H9 (cell line): ENCODE results near the gene CLDND1. TPM values are rescaled to one million over a fixed set of nuclear protein-coding genes. Genes with fewer than 3 reads are reported as not detected.

Source experiments
- DNase-seq: peaks from one replicate; pipeline ENCODE4 v3.0.0-alpha.2; 2017
- H2AFZ ChIP-seq: one replicate; pipeline ENCODE4 v1.6.1; 2013; ENCODE audit warnings: mild to moderate bottlenecking, low read length, control low read depth, moderate library complexity
- H2AK5ac ChIP-seq: 2 replicates; pipeline ENCODE4 v1.6.1; 2013; ENCODE audit warnings: low read length, control low read depth, mixed read lengths; ENCODE audit not compliant: insufficient read length
- H2BK120ac ChIP-seq: one replicate; pipeline ENCODE4 v1.6.1; 2013; ENCODE audit warnings: low read depth, mild to moderate bottlenecking, low read length, control low read depth, inconsistent platforms; ENCODE audit not compliant: poor library complexity, severe bottlenecking
- H2BK12ac ChIP-seq: 2 replicates; pipeline ENCODE4 v1.6.1; 2013; ENCODE audit warnings: low read length, control low read depth, mixed read lengths, low read depth; ENCODE audit not compliant: insufficient read length
- H2BK15ac ChIP-seq: 2 replicates; pipeline ENCODE4 v1.6.1; 2013; ENCODE audit warnings: low read depth, low read length, control low read depth
- H2BK20ac ChIP-seq: one replicate; pipeline ENCODE4 v1.6.1; 2013; ENCODE audit warnings: low read depth, mild to moderate bottlenecking, low read length, control low read depth, inconsistent platforms; ENCODE audit not compliant: poor library complexity, severe bottlenecking
- H2BK5ac ChIP-seq: 2 replicates; pipeline ENCODE4 v1.6.1; 2013; ENCODE audit warnings: low read length, control low read depth, mixed read lengths; ENCODE audit not compliant: insufficient read length
- H3K14ac ChIP-seq: 2 replicates; pipeline ENCODE4 v1.6.1; 2013; ENCODE audit warnings: low read length, control low read depth; ENCODE audit not compliant: insufficient read depth
- H3K18ac ChIP-seq: 2 replicates; pipeline ENCODE4 v1.6.1; 2013; ENCODE audit warnings: low read depth, mild to moderate bottlenecking, mixed read lengths, low read length, control low read depth; ENCODE audit not compliant: insufficient read length
- H3K23ac ChIP-seq: 2 replicates; pipeline ENCODE4 v1.6.1; 2013; ENCODE audit warnings: low read length, control low read depth, mixed read lengths, low read depth; ENCODE audit not compliant: insufficient read length
- H3K23me2 ChIP-seq: 2 replicates; pipeline ENCODE4 v1.6.1; 2013; ENCODE audit warnings: low read depth, mild to moderate bottlenecking, mixed read lengths, low read length, control low read depth; ENCODE audit not compliant: insufficient read length, poor library complexity, severe bottlenecking
- H3K27ac ChIP-seq: 2 replicates; pipeline ENCODE4 v1.5.1; 2013; ENCODE audit warnings: low read length, control low read depth, mixed read lengths, low read depth; ENCODE audit not compliant: insufficient read length
- H3K27me3 ChIP-seq: 2 replicates; pipeline ENCODE4 v1.6.1; 2013; ENCODE audit warnings: low read length, control low read depth, inconsistent platforms; ENCODE audit not compliant: insufficient read depth
- H3K4ac ChIP-seq: 2 replicates; pipeline ENCODE4 v1.6.1; 2013; ENCODE audit warnings: low read depth, mild to moderate bottlenecking, control low read depth, inconsistent platforms, low read length, moderate library complexity
- H3K4me1 ChIP-seq: 2 replicates; pipeline ENCODE4 v1.6.1; 2013; ENCODE audit warnings: low read length, control low read depth, inconsistent platforms; ENCODE audit not compliant: insufficient read depth
- H3K4me2 ChIP-seq: 2 replicates; pipeline ENCODE4 v1.6.1; 2013; ENCODE audit warnings: low read length, control low read depth, mixed read lengths; ENCODE audit not compliant: insufficient read length, insufficient read depth
- H3K56ac ChIP-seq: 2 replicates; pipeline ENCODE4 v1.6.1; 2013; ENCODE audit warnings: low read depth, mild to moderate bottlenecking, mixed read lengths, low read length, control low read depth; ENCODE audit not compliant: insufficient read length
- H3K79me1 ChIP-seq: 2 replicates; pipeline ENCODE4 v1.6.1; 2013; ENCODE audit warnings: low read depth, mild to moderate bottlenecking, moderate library complexity, low read length, control low read depth, inconsistent platforms; ENCODE audit not compliant: insufficient read depth, poor library complexity, severe bottlenecking
- H3K79me2 ChIP-seq: 2 replicates; pipeline ENCODE4 v1.6.1; 2013; ENCODE audit warnings: low read length, control low read depth, inconsistent platforms; ENCODE audit not compliant: insufficient read depth
- H3K9ac ChIP-seq: 2 replicates; pipeline ENCODE4 v1.6.1; 2013; ENCODE audit warnings: low read length, control low read depth, mixed read lengths; ENCODE audit not compliant: insufficient read length; ENCODE audit errors: extremely low read depth
- H3K9me3 ChIP-seq: one replicate; pipeline ENCODE4 v1.6.1; 2013; ENCODE audit warnings: low read depth, low read length, inconsistent platforms; ENCODE audit not compliant: control insufficient read depth
- H3T11ph ChIP-seq: one replicate; pipeline ENCODE4 v1.6.1; 2013; ENCODE audit warnings: mild to moderate bottlenecking, low read length, control low read depth, inconsistent platforms
- H4K20me1 ChIP-seq: one replicate; pipeline ENCODE4 v1.6.1; 2013; ENCODE audit not compliant: control insufficient read depth, insufficient read length, insufficient read depth
- H4K5ac ChIP-seq: 2 replicates; pipeline ENCODE4 v1.6.1; 2013; ENCODE audit warnings: low read depth, mild to moderate bottlenecking, mixed read lengths, low read length, control low read depth; ENCODE audit not compliant: insufficient read length
- H4K8ac ChIP-seq: replicated peaks from 2 replicates; pipeline ENCODE4 v1.6.1; 2013; ENCODE audit warnings: low read length, control low read depth, mixed read lengths, low read depth; ENCODE audit not compliant: insufficient read length
- H4K91ac ChIP-seq: 2 replicates; pipeline ENCODE4 v1.6.1; 2013; ENCODE audit warnings: low read depth, mild to moderate bottlenecking, moderate library complexity, mixed read lengths, low read length, control low read depth; ENCODE audit not compliant: insufficient read length
- H3K27ac Mint-ChIP-seq, 3 experiments: 2 replicates in 2 of 3; 3 replicates in 1 of 3; pipeline ENCODE4 v1.8.0; 2020 to 2021; ENCODE audit warnings: mixed read lengths in 3 of 3, mild to moderate bottlenecking in 1 of 3, moderate library complexity in 1 of 3
- H3K27me3 Mint-ChIP-seq: 2 replicates; pipeline ENCODE4 v1.8.0; 2021; ENCODE audit warnings: low read depth, mild to moderate bottlenecking, moderate library complexity, mixed read lengths
- H3K36me3 Mint-ChIP-seq, 3 experiments: 2 replicates in 2 of 3; 3 replicates in 1 of 3; pipeline ENCODE4 v1.8.0; 2020 to 2021; ENCODE audit warnings: low read depth in 3 of 3, mixed read lengths in 3 of 3; ENCODE audit not compliant: insufficient read depth in 1 of 3
- H3K4me1 Mint-ChIP-seq, 2 experiments: 2 replicates each; pipeline ENCODE4 v1.8.0; 2020; ENCODE audit warnings: mixed read lengths in 2 of 2
- H3K4me3 Mint-ChIP-seq, 2 experiments: 2 replicates in 1 of 2; 3 replicates in 1 of 2; pipeline ENCODE4 v1.8.0; 2020 to 2021; ENCODE audit warnings: mild to moderate bottlenecking in 2 of 2, mixed read lengths in 2 of 2, moderate library complexity in 1 of 2
- H3K9me3 Mint-ChIP-seq, 2 experiments: 2 replicates in 1 of 2; 3 replicates in 1 of 2; pipeline ENCODE4 v1.8.0; 2020; ENCODE audit warnings: mild to moderate bottlenecking in 2 of 2, mixed read lengths in 2 of 2, moderate library complexity in 1 of 2
- WGBS: extraction: QIAGEN DNeasy Blood & Tissue Kit; methylation state at CpG from one replicate; pipeline ENCODE4 v1.1.7; 2013; ENCODE audit warnings: missing lambda C conversion rate, low lambda C conversion rate, mixed read lengths; ENCODE audit not compliant: insufficient read length; ENCODE audit errors: extremely low coverage; 5-methylcytosine and 5-hydroxymethylcytosine counted together
- total RNA-seq: library from RNA; stranded (reverse); gene quantifications from 2 replicates; pipeline ENCODE4 v1.2.1, GENCODE V29; 2021
- TF ChIP-seq, protein P1 (sequence below): fragments of 200-600 bp; sonication (generic); conservative IDR thresholded peaks from 3 replicates; pipeline ENCODE4 v1.8.0; 2021; ENCODE audit warnings: antibody characterized with exemption, mild to moderate bottlenecking

The CLDND1 gene
- total RNA-seq, 1 experiment from 2014 or later, result 83.0 TPM

DNA sequence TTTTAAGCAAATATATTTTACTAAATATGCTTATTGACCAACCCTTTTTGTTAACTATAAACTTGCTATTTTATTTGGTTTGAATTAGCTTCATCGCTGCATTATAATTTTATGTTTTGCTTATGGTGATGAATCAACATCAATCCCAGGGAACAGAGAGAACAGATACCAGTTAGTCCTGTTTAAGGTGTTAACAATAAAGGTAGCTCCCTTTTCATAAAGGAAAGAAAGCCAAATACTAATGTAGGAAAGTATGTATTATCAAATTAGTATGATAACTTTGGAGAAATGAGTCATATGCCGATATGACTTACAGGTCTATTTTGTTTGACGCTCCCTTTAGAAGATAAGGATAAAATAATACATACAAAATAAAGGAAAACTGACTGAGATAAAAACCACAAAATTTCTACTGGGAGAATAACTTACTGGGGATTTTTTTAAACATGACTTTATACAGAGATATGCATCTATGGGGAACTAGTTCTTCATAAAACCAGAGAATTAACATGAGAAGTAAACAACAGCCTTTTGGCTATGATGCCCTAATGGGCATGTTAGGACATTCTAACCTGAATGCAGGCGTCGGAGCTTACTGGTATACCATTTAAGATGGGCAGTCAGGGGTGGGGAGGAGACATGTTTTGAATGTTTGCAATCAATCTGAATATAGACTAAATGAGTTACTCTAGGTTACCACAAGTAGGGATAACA, 20.7 kb downstream of the CLDND1 start:
- TF ChIP-seq, protein P1, sequence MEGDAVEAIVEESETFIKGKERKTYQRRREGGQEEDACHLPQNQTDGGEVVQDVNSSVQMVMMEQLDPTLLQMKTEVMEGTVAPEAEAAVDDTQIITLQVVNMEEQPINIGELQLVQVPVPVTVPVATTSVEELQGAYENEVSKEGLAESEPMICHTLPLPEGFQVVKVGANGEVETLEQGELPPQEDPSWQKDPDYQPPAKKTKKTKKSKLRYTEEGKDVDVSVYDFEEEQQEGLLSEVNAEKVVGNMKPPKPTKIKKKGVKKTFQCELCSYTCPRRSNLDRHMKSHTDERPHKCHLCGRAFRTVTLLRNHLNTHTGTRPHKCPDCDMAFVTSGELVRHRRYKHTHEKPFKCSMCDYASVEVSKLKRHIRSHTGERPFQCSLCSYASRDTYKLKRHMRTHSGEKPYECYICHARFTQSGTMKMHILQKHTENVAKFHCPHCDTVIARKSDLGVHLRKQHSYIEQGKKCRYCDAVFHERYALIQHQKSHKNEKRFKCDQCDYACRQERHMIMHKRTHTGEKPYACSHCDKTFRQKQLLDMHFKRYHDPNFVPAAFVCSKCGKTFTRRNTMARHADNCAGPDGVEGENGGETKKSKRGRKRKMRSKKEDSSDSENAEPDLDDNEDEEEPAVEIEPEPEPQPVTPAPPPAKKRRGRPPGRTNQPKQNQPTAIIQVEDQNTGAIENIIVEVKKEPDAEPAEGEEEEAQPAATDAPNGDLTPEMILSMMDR, result no peak
- Histone ChIP-seq H3K79me1 (no peaks in the 10 kb centered on the region), H3K4me2 (no peak overlapping the region), H2BK5ac (no peak overlapping the region), H3K56ac (no peak overlapping the region), H4K8ac (no peak overlapping the region), H4K5ac (no peak overlapping the region), H4K20me1 (no peaks in the 10 kb centered on the region), H3K27me3 (no peaks in the 10 kb centered on the region), H3K23me2 (no peaks in the 10 kb centered on the region), H2BK120ac (no peak overlapping the region), H3T11ph (no peak overlapping the region), H3K4me1 (no peaks in the 10 kb centered on the region), H3K14ac (no peak overlapping the region), H2BK20ac (no peak overlapping the region), H3K4ac (no peak overlapping the region), H3K9ac (no peak overlapping the region), H2AK5ac (no peak overlapping the region), H3K9me3 (no peaks in the 10 kb centered on the region), H2AFZ (no peak overlapping the region), H3K27ac (no peak overlapping the region), H2BK12ac (no peak overlapping the region), H2BK15ac (no peak overlapping the region), H3K18ac (no peak overlapping the region), H4K91ac (no peak overlapping the region), H3K79me2 (no peaks in the 10 kb centered on the region), H3K23ac (no peak overlapping the region)
- Mint-ChIP-seq H3K36me3 (no peaks in the 10 kb centered on the region), H3K4me1 (no peaks in the 10 kb centered on the region), H3K27me3 (peaks cover 2% of the 10 kb centered on the region; the same call in 1 of the 2 replicates), H3K9me3 (peaks cover 0 to 4% of the 10 kb centered on the region in 2 experiments; a peak in 1 of 5 replicates), H3K27ac (no peak overlapping the region), H3K4me3 (no peak overlapping the region)
- no CpG with 5 or more reads among the region's 5 CpGs for WGBS
- no peak for DNase-seq
